H9 (cell line): ENCODE results near the gene VAV2. TPM values are rescaled to one million over a fixed set of nuclear protein-coding genes. Genes with fewer than 3 reads are reported as not detected.
A peak's percentile ranks its signal among the peaks of the same experiment; 100 is the strongest.

ENCODE experiments used
- DNase-seq: peaks from one replicate; pipeline ENCODE4 v3.0.0-alpha.2; 2017
- H2AFZ ChIP-seq: one replicate; pipeline ENCODE4 v1.6.1; 2013; ENCODE audit warnings: mild to moderate bottlenecking, low read length, control low read depth, moderate library complexity
- H2AK5ac ChIP-seq: 2 replicates; pipeline ENCODE4 v1.6.1; 2013; ENCODE audit warnings: low read length, control low read depth, mixed read lengths; ENCODE audit not compliant: insufficient read length
- H2BK120ac ChIP-seq: one replicate; pipeline ENCODE4 v1.6.1; 2013; ENCODE audit warnings: low read depth, mild to moderate bottlenecking, low read length, control low read depth, inconsistent platforms; ENCODE audit not compliant: poor library complexity, severe bottlenecking
- H2BK12ac ChIP-seq: 2 replicates; pipeline ENCODE4 v1.6.1; 2013; ENCODE audit warnings: low read length, control low read depth, mixed read lengths, low read depth; ENCODE audit not compliant: insufficient read length
- H2BK15ac ChIP-seq: 2 replicates; pipeline ENCODE4 v1.6.1; 2013; ENCODE audit warnings: low read depth, low read length, control low read depth
- H2BK20ac ChIP-seq: one replicate; pipeline ENCODE4 v1.6.1; 2013; ENCODE audit warnings: low read depth, mild to moderate bottlenecking, low read length, control low read depth, inconsistent platforms; ENCODE audit not compliant: poor library complexity, severe bottlenecking
- H2BK5ac ChIP-seq: 2 replicates; pipeline ENCODE4 v1.6.1; 2013; ENCODE audit warnings: low read length, control low read depth, mixed read lengths; ENCODE audit not compliant: insufficient read length
- H3K14ac ChIP-seq: 2 replicates; pipeline ENCODE4 v1.6.1; 2013; ENCODE audit warnings: low read length, control low read depth; ENCODE audit not compliant: insufficient read depth
- H3K18ac ChIP-seq: 2 replicates; pipeline ENCODE4 v1.6.1; 2013; ENCODE audit warnings: low read depth, mild to moderate bottlenecking, mixed read lengths, low read length, control low read depth; ENCODE audit not compliant: insufficient read length
- H3K23ac ChIP-seq: 2 replicates; pipeline ENCODE4 v1.6.1; 2013; ENCODE audit warnings: low read length, control low read depth, mixed read lengths, low read depth; ENCODE audit not compliant: insufficient read length
- H3K23me2 ChIP-seq: 2 replicates; pipeline ENCODE4 v1.6.1; 2013; ENCODE audit warnings: low read depth, mild to moderate bottlenecking, mixed read lengths, low read length, control low read depth; ENCODE audit not compliant: insufficient read length, poor library complexity, severe bottlenecking
- H3K27ac ChIP-seq: 2 replicates; pipeline ENCODE4 v1.5.1; 2013; ENCODE audit warnings: low read length, control low read depth, mixed read lengths, low read depth; ENCODE audit not compliant: insufficient read length
- H3K27me3 ChIP-seq: 2 replicates; pipeline ENCODE4 v1.6.1; 2013; ENCODE audit warnings: low read length, control low read depth, inconsistent platforms; ENCODE audit not compliant: insufficient read depth
- H3K4ac ChIP-seq: 2 replicates; pipeline ENCODE4 v1.6.1; 2013; ENCODE audit warnings: low read depth, mild to moderate bottlenecking, control low read depth, inconsistent platforms, low read length, moderate library complexity
- H3K4me1 ChIP-seq: 2 replicates; pipeline ENCODE4 v1.6.1; 2013; ENCODE audit warnings: low read length, control low read depth, inconsistent platforms; ENCODE audit not compliant: insufficient read depth
- H3K4me2 ChIP-seq: 2 replicates; pipeline ENCODE4 v1.6.1; 2013; ENCODE audit warnings: low read length, control low read depth, mixed read lengths; ENCODE audit not compliant: insufficient read length, insufficient read depth
- H3K56ac ChIP-seq: 2 replicates; pipeline ENCODE4 v1.6.1; 2013; ENCODE audit warnings: low read depth, mild to moderate bottlenecking, mixed read lengths, low read length, control low read depth; ENCODE audit not compliant: insufficient read length
- H3K79me1 ChIP-seq: 2 replicates; pipeline ENCODE4 v1.6.1; 2013; ENCODE audit warnings: low read depth, mild to moderate bottlenecking, moderate library complexity, low read length, control low read depth, inconsistent platforms; ENCODE audit not compliant: insufficient read depth, poor library complexity, severe bottlenecking
- H3K79me2 ChIP-seq: 2 replicates; pipeline ENCODE4 v1.6.1; 2013; ENCODE audit warnings: low read length, control low read depth, inconsistent platforms; ENCODE audit not compliant: insufficient read depth
- H3K9ac ChIP-seq: 2 replicates; pipeline ENCODE4 v1.6.1; 2013; ENCODE audit warnings: low read length, control low read depth, mixed read lengths; ENCODE audit not compliant: insufficient read length; ENCODE audit errors: extremely low read depth
- H3K9me3 ChIP-seq: one replicate; pipeline ENCODE4 v1.6.1; 2013; ENCODE audit warnings: low read depth, low read length, inconsistent platforms; ENCODE audit not compliant: control insufficient read depth
- H3T11ph ChIP-seq: one replicate; pipeline ENCODE4 v1.6.1; 2013; ENCODE audit warnings: mild to moderate bottlenecking, low read length, control low read depth, inconsistent platforms
- H4K20me1 ChIP-seq: one replicate; pipeline ENCODE4 v1.6.1; 2013; ENCODE audit not compliant: control insufficient read depth, insufficient read length, insufficient read depth
- H4K5ac ChIP-seq: 2 replicates; pipeline ENCODE4 v1.6.1; 2013; ENCODE audit warnings: low read depth, mild to moderate bottlenecking, mixed read lengths, low read length, control low read depth; ENCODE audit not compliant: insufficient read length
- H4K8ac ChIP-seq: replicated peaks from 2 replicates; pipeline ENCODE4 v1.6.1; 2013; ENCODE audit warnings: low read length, control low read depth, mixed read lengths, low read depth; ENCODE audit not compliant: insufficient read length
- H4K91ac ChIP-seq: 2 replicates; pipeline ENCODE4 v1.6.1; 2013; ENCODE audit warnings: low read depth, mild to moderate bottlenecking, moderate library complexity, mixed read lengths, low read length, control low read depth; ENCODE audit not compliant: insufficient read length
- H3K27ac Mint-ChIP-seq, 3 experiments: 2 replicates in 2 of 3; 3 replicates in 1 of 3; pipeline ENCODE4 v1.8.0; 2020 to 2021; ENCODE audit warnings: mixed read lengths in 3 of 3, mild to moderate bottlenecking in 1 of 3, moderate library complexity in 1 of 3
- H3K27me3 Mint-ChIP-seq: 2 replicates; pipeline ENCODE4 v1.8.0; 2021; ENCODE audit warnings: low read depth, mild to moderate bottlenecking, moderate library complexity, mixed read lengths
- H3K36me3 Mint-ChIP-seq, 3 experiments: 2 replicates in 2 of 3; 3 replicates in 1 of 3; pipeline ENCODE4 v1.8.0; 2020 to 2021; ENCODE audit warnings: low read depth in 3 of 3, mixed read lengths in 3 of 3; ENCODE audit not compliant: insufficient read depth in 1 of 3
- H3K4me1 Mint-ChIP-seq, 2 experiments: 2 replicates each; pipeline ENCODE4 v1.8.0; 2020; ENCODE audit warnings: mixed read lengths in 2 of 2
- H3K4me3 Mint-ChIP-seq, 2 experiments: 2 replicates in 1 of 2; 3 replicates in 1 of 2; pipeline ENCODE4 v1.8.0; 2020 to 2021; ENCODE audit warnings: mild to moderate bottlenecking in 2 of 2, mixed read lengths in 2 of 2, moderate library complexity in 1 of 2
- H3K9me3 Mint-ChIP-seq, 2 experiments: 2 replicates in 1 of 2; 3 replicates in 1 of 2; pipeline ENCODE4 v1.8.0; 2020; ENCODE audit warnings: mild to moderate bottlenecking in 2 of 2, mixed read lengths in 2 of 2, moderate library complexity in 1 of 2
- WGBS: extraction: QIAGEN DNeasy Blood & Tissue Kit; methylation state at CpG from one replicate; pipeline ENCODE4 v1.1.7; 2013; ENCODE audit warnings: missing lambda C conversion rate, low lambda C conversion rate, mixed read lengths; ENCODE audit not compliant: insufficient read length; ENCODE audit errors: extremely low coverage; 5-methylcytosine and 5-hydroxymethylcytosine counted together
- total RNA-seq: library from RNA; stranded (reverse); gene quantifications from 2 replicates; pipeline ENCODE4 v1.2.1, GENCODE V29; 2021
- TF ChIP-seq, protein P1 (sequence below): fragments of 200-600 bp; sonication (generic); conservative IDR thresholded peaks from 3 replicates; pipeline ENCODE4 v1.8.0; 2021; ENCODE audit warnings: antibody characterized with exemption, mild to moderate bottlenecking

VAV2 gene
- total RNA-seq, 1 experiment from 2014 or later, result 58.7 TPM

DNA sequence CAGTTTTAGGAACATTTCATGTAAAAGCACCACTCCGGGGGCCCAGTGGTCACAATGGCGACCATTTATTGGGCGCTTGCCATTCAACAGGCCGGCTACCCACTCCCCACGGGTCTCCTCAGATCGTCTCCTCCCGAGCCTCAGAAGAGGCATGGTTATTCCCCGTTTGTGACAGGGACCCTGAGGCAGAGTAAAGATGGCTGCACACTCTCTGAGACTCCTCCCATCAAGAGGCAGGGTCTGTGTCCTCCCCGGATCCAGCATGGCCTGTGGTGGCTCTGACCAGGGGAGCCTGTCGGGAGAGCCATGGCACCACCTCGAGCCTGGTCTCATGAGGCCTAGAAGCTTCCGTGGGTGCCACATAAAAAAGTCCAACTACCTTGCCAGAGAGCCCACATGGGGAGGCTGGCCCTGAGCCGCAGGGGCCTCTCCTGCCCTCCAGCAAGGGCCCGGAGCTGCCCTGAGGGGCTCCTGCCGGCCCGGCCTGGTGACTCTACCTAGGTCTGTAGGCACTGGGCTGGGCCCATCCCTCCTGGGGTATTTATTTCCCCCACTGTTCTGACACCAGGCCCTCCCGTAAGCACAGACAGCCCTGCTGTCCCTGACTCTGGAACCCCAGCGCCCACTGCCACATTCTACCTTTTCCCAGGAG is 90.8 kb downstream of the VAV2 start:
- Histone ChIP-seq H3K4me1 (no peaks in the 10 kb centered on the region), H3K56ac (no peak overlapping the region), H4K20me1 (no peaks in the 10 kb centered on the region), H3K14ac (no peak overlapping the region; the same call in 1 of the 2 replicates), H3T11ph (no peak overlapping the region), H3K79me2 (no peaks in the 10 kb centered on the region; the same call in 1 of the 2 replicates), H4K5ac (no peak overlapping the region), H2BK120ac (no peak overlapping the region), H3K4ac (no peak overlapping the region), H3K27me3 (no peaks in the 10 kb centered on the region), H4K8ac (no peak overlapping the region), H2BK20ac (no peak overlapping the region), H3K4me2 (no peak overlapping the region), H3K18ac (no peak overlapping the region), H3K23ac (no peak overlapping the region), H2AK5ac (no peak overlapping the region), H2AFZ (no peak overlapping the region), H3K9ac (no peak overlapping the region), H3K9me3 (no peaks in the 10 kb centered on the region), H4K91ac (no peak overlapping the region), H2BK15ac (no peak overlapping the region), H2BK12ac (peak overlapping the region; percentile 40), H3K23me2 (peaks cover 3% of the 10 kb centered on the region), H2BK5ac (no peak overlapping the region), H3K27ac (no peak overlapping the region), H3K79me1 (no peaks in the 10 kb centered on the region)
- Mint-ChIP-seq H3K36me3 (peaks cover 0 to 6% (median 0%) of the 10 kb centered on the region in 3 experiments; a peak in 2 of 7 replicates), H3K9me3 (no peaks in the 10 kb centered on the region; a peak in 1 of 5 replicates), H3K4me1 (peaks cover 5 to 9% of the 10 kb centered on the region in 2 experiments; a peak in 2 of 4 replicates), H3K27me3 (no peaks in the 10 kb centered on the region), H3K27ac (peak overlapping the region in 2 of 3 experiments; percentile 64 to 73; a peak in 1 of 7 replicates), H3K4me3 (no peak overlapping the region)
- no CpG with 5 or more reads among the region's 18 CpGs for WGBS
- DNase-seq, result no peak
- TF ChIP-seq, protein P1, sequence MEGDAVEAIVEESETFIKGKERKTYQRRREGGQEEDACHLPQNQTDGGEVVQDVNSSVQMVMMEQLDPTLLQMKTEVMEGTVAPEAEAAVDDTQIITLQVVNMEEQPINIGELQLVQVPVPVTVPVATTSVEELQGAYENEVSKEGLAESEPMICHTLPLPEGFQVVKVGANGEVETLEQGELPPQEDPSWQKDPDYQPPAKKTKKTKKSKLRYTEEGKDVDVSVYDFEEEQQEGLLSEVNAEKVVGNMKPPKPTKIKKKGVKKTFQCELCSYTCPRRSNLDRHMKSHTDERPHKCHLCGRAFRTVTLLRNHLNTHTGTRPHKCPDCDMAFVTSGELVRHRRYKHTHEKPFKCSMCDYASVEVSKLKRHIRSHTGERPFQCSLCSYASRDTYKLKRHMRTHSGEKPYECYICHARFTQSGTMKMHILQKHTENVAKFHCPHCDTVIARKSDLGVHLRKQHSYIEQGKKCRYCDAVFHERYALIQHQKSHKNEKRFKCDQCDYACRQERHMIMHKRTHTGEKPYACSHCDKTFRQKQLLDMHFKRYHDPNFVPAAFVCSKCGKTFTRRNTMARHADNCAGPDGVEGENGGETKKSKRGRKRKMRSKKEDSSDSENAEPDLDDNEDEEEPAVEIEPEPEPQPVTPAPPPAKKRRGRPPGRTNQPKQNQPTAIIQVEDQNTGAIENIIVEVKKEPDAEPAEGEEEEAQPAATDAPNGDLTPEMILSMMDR, result no peak
